ENCODE measurements around the gene BRIP1. TPM values are rescaled to one million over a fixed set of nuclear protein-coding genes. Genes with fewer than 3 reads are reported as not detected.
"Not testable (repeated sequence)": the region's sequence is repeated elsewhere in the genome, so short reads cannot be mapped to it uniquely, and the experiment has no call there.

BRIP1 gene
- total and polyA plus RNA-seq, 3 donors from 2014 or later: 7.5 to 10.6 (median 10.5) TPM

- H3K27me3 ChIP-seq: no peaks in the 10 kb centered on the region
- TF ChIP-seq, protein P1, sequence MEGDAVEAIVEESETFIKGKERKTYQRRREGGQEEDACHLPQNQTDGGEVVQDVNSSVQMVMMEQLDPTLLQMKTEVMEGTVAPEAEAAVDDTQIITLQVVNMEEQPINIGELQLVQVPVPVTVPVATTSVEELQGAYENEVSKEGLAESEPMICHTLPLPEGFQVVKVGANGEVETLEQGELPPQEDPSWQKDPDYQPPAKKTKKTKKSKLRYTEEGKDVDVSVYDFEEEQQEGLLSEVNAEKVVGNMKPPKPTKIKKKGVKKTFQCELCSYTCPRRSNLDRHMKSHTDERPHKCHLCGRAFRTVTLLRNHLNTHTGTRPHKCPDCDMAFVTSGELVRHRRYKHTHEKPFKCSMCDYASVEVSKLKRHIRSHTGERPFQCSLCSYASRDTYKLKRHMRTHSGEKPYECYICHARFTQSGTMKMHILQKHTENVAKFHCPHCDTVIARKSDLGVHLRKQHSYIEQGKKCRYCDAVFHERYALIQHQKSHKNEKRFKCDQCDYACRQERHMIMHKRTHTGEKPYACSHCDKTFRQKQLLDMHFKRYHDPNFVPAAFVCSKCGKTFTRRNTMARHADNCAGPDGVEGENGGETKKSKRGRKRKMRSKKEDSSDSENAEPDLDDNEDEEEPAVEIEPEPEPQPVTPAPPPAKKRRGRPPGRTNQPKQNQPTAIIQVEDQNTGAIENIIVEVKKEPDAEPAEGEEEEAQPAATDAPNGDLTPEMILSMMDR (IDR thresholded peaks at IDR 0.05): no peak
- no peak for TF ChIP-seq POLR2A (IDR thresholded peaks at IDR 0.05)
- 83 to 86% methylated on average over 3 of the region's 3 CpGs for WGBS, 2 donors
- no peak for DNase-seq
- H3K4me1 ChIP-seq: no peaks in the 10 kb centered on the region
- no peak overlapping the region for H3K4me3 ChIP-seq
- intact Hi-C loops (cut with DNase I; ENCODE audit: low total_unique reads): no loop called here
- no peak overlapping the region for H3K27ac ChIP-seq
- no peaks in the 10 kb centered on the region for H3K36me3 ChIP-seq (ENCODE audit: low read depth, missing control alignments)
- no peaks in the 10 kb centered on the region for H3K9me3 ChIP-seq
Measured at GRCh38 chr17:61728297-61728836, 135.0 kb downstream of the BRIP1 start.

DNA sequence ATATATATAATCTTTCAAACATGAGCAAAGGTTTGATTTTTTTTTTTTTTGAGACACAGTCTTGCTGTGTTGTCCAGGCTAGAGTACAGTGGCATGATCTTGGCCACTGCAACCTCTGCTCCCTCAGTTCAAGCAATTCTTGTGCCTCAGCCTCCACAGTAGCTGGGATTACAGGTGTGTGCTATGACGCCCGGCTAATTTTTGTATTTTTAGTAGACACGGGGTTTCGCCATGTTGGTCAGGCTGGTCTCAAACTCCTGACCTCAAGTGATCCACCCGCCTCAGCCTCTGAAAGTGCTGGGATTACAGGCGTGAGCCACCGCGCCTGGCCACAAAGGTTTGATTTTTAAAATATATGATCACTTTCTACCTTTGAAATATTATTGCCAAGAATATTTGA lies 135.5 kb downstream of the BRIP1 start:
- 97% methylated on average over 8 of the region's 8 CpGs for WGBS, 2 donors

GRCh38 chr17:61726977-61727376 lies 136.4 kb downstream of the BRIP1 start:
- intact Hi-C loops (cut with DNase I; ENCODE audit: low total_unique reads): no loop called here
- WGBS, 2 donors: 94 to 96% methylated on average over 2 of the region's 2 CpGs
- no peak overlapping the region for H3K4me3 ChIP-seq
- no peak for TF ChIP-seq POLR2A (IDR thresholded peaks at IDR 0.05)
- TF ChIP-seq, protein P1 (IDR thresholded peaks at IDR 0.05): no peak
- H3K27me3 ChIP-seq: no peaks in the 10 kb centered on the region
- DNase-seq: no peak
- H3K9me3 ChIP-seq: no peaks in the 10 kb centered on the region
- H3K27ac ChIP-seq: no peak overlapping the region
- no peaks in the 10 kb centered on the region for H3K36me3 ChIP-seq (ENCODE audit: low read depth, missing control alignments)
- H3K4me1 ChIP-seq: no peaks in the 10 kb centered on the region

More for the DNA sequence above, 135.5 kb downstream of the BRIP1 start:
- H3K27me3 ChIP-seq; H3K27ac ChIP-seq; H3K36me3 ChIP-seq (ENCODE audit: low read depth, missing control alignments); H3K4me1 ChIP-seq; H3K9me3 ChIP-seq; intact Hi-C loops (cut with DNase I; ENCODE audit: low total_unique reads); DNase-seq; H3K4me3 ChIP-seq: not testable (repeated sequence)

- H3K4me1 ChIP-seq: no peaks in the 10 kb centered on the region
- no peaks in the 10 kb centered on the region for H3K36me3 ChIP-seq (ENCODE audit: low read depth, missing control alignments)
- no peak overlapping the region for H3K4me3 ChIP-seq
- TF ChIP-seq, protein P1 (IDR thresholded peaks at IDR 0.05): no peak
- no peak for TF ChIP-seq POLR2A (IDR thresholded peaks at IDR 0.05)
- no peak overlapping the region for H3K27ac ChIP-seq
- intact Hi-C loops (cut with DNase I; ENCODE audit: low total_unique reads): no loop called here
- H3K9me3 ChIP-seq: no peaks in the 10 kb centered on the region
- DNase-seq: no peak
- WGBS, 2 donors: 93 to 96% methylated on average over 1 of the region's 1 CpG
- no peaks in the 10 kb centered on the region for H3K27me3 ChIP-seq
Measured at GRCh38 chr17:61724777-61725176, 138.6 kb downstream of the BRIP1 start.

DNA sequence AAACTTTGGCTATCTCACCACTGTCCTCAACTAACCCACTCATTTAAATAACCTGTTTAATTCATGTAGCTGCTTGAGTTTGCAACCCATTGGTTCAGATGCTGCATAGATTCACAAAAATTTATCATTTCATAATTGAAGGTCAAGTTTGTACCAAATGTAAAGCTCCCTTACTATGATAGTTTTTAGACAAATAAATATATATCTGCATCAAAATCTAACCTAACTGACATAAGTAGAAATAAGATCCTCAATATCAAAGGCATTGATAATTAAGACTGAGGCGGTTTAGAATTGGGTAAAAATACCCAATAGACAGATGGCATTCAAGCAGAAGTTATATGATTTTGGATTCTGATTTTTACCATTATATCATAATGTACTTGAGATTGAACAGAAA lies 139.4 kb downstream of the BRIP1 start:
- no peak overlapping the region for H3K4me3 ChIP-seq
- H3K4me1 ChIP-seq: no peaks in the 10 kb centered on the region
- H3K27ac ChIP-seq: no peak overlapping the region
- no peaks in the 10 kb centered on the region for H3K9me3 ChIP-seq
- intact Hi-C loops (cut with DNase I; ENCODE audit: low total_unique reads): no loop called here
- H3K27me3 ChIP-seq: no peaks in the 10 kb centered on the region
- H3K36me3 ChIP-seq (ENCODE audit: low read depth, missing control alignments): no peaks in the 10 kb centered on the region
- 93 to 100% methylated on average over 1 of the region's 1 CpG for WGBS, 2 donors
- TF ChIP-seq, protein P1 (IDR thresholded peaks at IDR 0.05): no peak
- no peak for TF ChIP-seq POLR2A (IDR thresholded peaks at IDR 0.05)
- no peak for DNase-seq

Measured in testis (tissue), 3 donors.